Measurements from ENCODE around the gene CMC1.
A peak's percentile ranks its signal among the peaks of the same experiment; 100 is the strongest.

Gene CMC1

DNA sequence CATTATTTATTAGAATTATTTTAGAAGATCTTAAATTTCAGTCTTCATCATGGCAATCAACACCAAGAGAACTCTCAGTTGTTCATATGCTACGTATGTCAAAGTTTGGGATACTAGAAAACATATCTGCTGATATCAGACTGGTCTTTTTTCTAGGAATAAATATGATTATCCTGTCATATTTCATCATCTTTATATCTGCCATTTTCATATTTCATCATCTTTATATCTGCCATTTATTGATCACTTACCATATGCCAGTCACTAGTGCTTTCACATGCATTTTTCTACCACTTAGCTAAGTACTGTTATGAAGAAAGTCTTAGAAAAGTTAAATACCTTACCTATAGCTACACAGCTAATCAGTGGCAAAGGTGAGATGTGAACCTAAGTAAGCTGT, 104.3 kb downstream of the CMC1 start:
- H3K36me3 ChIP-seq (ENCODE audit: insufficient read depth, low read length) = no peaks in the 10 kb centered on the region
- H3K9me3 ChIP-seq (ENCODE audit: insufficient read depth, low read length, severe bottlenecking) = no peaks in the 10 kb centered on the region
- ATAC-seq (ENCODE audit: insufficient read depth, low read depth) (no peak), DNase-seq (no peak)
- no peak overlapping the region for H3K27ac ChIP-seq (ENCODE audit: low read length)
- H3K27me3 ChIP-seq (ENCODE audit: insufficient read depth, low read length, poor library complexity) = no peaks in the 10 kb centered on the region
- H3K4me2 ChIP-seq (ENCODE audit: insufficient read depth, low read length) = peak overlapping the region; percentile 83; the same call in 1 of the 2 replicates
- no peak overlapping the region for H3K9ac ChIP-seq (ENCODE audit: low read depth, low read length)
- H4K20me1 ChIP-seq (ENCODE audit: insufficient read depth, low read length) = no peaks in the 10 kb centered on the region; the same call in 1 of the 2 replicates
- H3K4me3 ChIP-seq (ENCODE audit: low read depth in 1 of 2, low read length in 2 of 2) = peak overlapping the region in 1 of 2 experiments; percentile 73; a peak in 1 of 4 replicates
- peaks cover 95% of the 10 kb centered on the region for H3K79me2 ChIP-seq (ENCODE audit: insufficient read depth, low read length)
- H3K4me1 ChIP-seq (ENCODE audit: insufficient read depth, low read length) = peaks cover 71% of the 10 kb centered on the region
- TF ChIP-seq CTCF (IDR thresholded peaks at IDR 0.05; ENCODE audit: borderline replicate concordance, extremely low read depth, low read length, poor library complexity, severe bottlenecking) = no peak
- no peak for TF ChIP-seq EZH2 (IDR thresholded peaks at IDR 0.05; ENCODE audit: borderline replicate concordance, low read depth, low read length, severe bottlenecking)
- H2AFZ ChIP-seq (ENCODE audit: low read depth, low read length) = no peak overlapping the region

DNA sequence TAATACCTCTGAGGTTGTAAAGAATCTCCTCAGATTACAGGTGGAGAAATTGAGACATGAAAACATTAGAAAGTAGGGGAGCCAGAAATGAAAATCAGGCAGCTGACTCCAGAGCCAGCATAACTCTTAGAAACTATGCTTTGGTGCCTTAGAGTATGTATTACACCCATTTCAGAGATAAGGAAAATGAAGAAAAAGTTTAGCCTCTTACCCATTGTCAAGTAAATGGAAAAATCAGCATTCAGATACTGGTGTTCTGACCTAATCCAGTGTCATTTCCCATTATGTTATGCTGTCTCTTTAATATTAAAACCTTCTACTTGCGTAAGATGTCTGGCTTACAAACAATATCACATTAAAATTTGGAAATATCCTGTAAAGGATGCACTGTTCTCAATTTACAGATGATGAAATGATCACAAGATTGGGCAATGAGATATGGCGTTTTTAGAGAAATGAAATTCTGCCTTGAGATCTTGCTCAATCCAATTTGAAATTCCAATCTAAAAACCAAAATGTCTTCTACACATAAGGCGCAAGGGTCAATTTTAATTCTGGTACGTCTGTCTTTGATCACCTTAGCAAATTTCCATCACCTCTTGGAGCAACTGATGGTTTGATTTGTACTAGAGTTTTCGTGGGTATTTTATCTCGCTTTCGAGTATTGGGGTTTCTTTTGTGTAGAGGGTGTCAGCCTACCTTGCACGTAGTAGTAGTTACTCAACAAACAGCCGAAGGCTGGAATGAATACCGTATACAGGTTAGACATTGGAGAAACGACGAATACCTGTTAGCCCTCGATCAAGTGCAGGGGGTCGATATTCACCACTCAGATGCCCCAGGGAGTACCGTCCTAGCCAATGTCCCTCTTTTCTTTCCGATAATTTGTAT, 106.2 kb downstream of the CMC1 start:
- ATAC-seq (ENCODE audit: insufficient read depth, low read depth) (no peak), DNase-seq (no peak)
- Histone ChIP-seq H3K36me3 (ENCODE audit: insufficient read depth, low read length) (no peaks in the 10 kb centered on the region), H3K4me1 (ENCODE audit: insufficient read depth, low read length) (peaks cover 65% of the 10 kb centered on the region), H3K27me3 (ENCODE audit: insufficient read depth, low read length, poor library complexity) (no peaks in the 10 kb centered on the region), H4K20me1 (ENCODE audit: insufficient read depth, low read length) (no peaks in the 10 kb centered on the region; the same call in 1 of the 2 replicates), H3K9me3 (ENCODE audit: insufficient read depth, low read length, severe bottlenecking) (no peaks in the 10 kb centered on the region), H3K79me2 (ENCODE audit: insufficient read depth, low read length) (peaks cover 80% of the 10 kb centered on the region), H3K4me2 (ENCODE audit: insufficient read depth, low read length) (peak overlapping the region; percentile 83), H2AFZ (ENCODE audit: low read depth, low read length) (peak overlapping the region; percentile 87), H3K9ac (ENCODE audit: low read depth, low read length) (peak overlapping the region; percentile 87), H3K4me3 (ENCODE audit: low read depth in 1 of 2, low read length in 2 of 2) (peak overlapping the region; percentile 46 to 73), H3K27ac (ENCODE audit: low read length) (peak overlapping the region; percentile 89)
- no peak for TF ChIP-seq EZH2 (IDR thresholded peaks at IDR 0.05; ENCODE audit: borderline replicate concordance, low read depth, low read length, severe bottlenecking)
- TF ChIP-seq CTCF (IDR thresholded peaks at IDR 0.05; ENCODE audit: borderline replicate concordance, extremely low read depth, low read length, poor library complexity, severe bottlenecking) = no peak

DNA sequence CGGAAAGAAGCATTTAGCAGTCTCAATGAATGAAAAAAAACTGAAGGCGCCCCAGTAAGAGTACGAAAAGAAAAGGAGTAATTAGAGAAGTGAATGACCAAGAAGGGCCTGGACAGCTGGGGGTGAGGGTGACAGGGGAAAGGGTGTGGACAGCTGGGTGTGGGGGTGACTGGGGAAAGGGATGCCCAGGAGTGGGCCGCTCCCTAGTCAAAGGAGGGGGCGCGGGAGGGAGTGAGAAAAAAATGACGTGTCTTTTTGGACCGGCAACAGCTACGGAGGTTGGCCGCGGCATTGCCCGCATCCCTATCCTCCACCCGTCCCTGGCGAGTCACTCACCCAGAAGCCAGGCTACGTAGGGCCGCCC, 106.8 kb downstream of the CMC1 start:
- no peaks in the 10 kb centered on the region for H3K9me3 ChIP-seq (ENCODE audit: insufficient read depth, low read length, severe bottlenecking)
- H2AFZ ChIP-seq (ENCODE audit: low read depth, low read length) = peak overlapping the region; percentile 87
- no peaks in the 10 kb centered on the region for H3K36me3 ChIP-seq (ENCODE audit: insufficient read depth, low read length)
- no peaks in the 10 kb centered on the region for H4K20me1 ChIP-seq (ENCODE audit: insufficient read depth, low read length)
- H3K79me2 ChIP-seq (ENCODE audit: insufficient read depth, low read length) = peaks cover 74% of the 10 kb centered on the region
- peak overlapping the region; percentile 46 to 73 for H3K4me3 ChIP-seq (ENCODE audit: low read depth in 1 of 2, low read length in 2 of 2)
- peak overlapping the region; percentile 87 for H3K9ac ChIP-seq (ENCODE audit: low read depth, low read length)
- H3K27ac ChIP-seq (ENCODE audit: low read length) = peak overlapping the region; percentile 89
- DNase-seq (no peak), ATAC-seq (ENCODE audit: insufficient read depth, low read depth) (peak; percentile 72)
- peak overlapping the region; percentile 83 for H3K4me2 ChIP-seq (ENCODE audit: insufficient read depth, low read length)
- no peak for TF ChIP-seq CTCF (IDR thresholded peaks at IDR 0.05; ENCODE audit: borderline replicate concordance, extremely low read depth, low read length, poor library complexity, severe bottlenecking)
- no peak for TF ChIP-seq EZH2 (IDR thresholded peaks at IDR 0.05; ENCODE audit: borderline replicate concordance, low read depth, low read length, severe bottlenecking)
- H3K27me3 ChIP-seq (ENCODE audit: insufficient read depth, low read length, poor library complexity) = no peaks in the 10 kb centered on the region
- H3K4me1 ChIP-seq (ENCODE audit: insufficient read depth, low read length) = peaks cover 58% of the 10 kb centered on the region
